GM12878 (cell line): ENCODE data around the gene LRRC14B. TPM values are rescaled to one million over a fixed set of nuclear protein-coding genes. Genes with fewer than 3 reads are reported as not detected.

Experiments used
- ATAC-seq: fragments of 200-7000 bp; cut with Tn5 transposase; 3 replicates; pipeline ENCODE4 v1.9.1; 2020; ENCODE audit warnings: mild to moderate bottlenecking, moderate library complexity
- BruUV-seq: library from RNA; stranded (reverse); fragments of 400-500 nt; replicated peaks from 2 replicates; lab custom pipeline; 2021; lab: Mats Ljungman, UMichigan
- CTCF ChIA-PET: fragments of 300-600 bp; sonication (Branson Sonifier 250); formaldehyde crosslinking; extraction: SDS; loops from one replicate; lab custom pipeline; 2021; ENCODE audit warnings: inconsistent platforms; lab: Yijun Ruan, JAX
- POLR2A ChIA-PET: fragments of 350-600 bp; formaldehyde crosslinking; extraction: SDS; loops from one replicate; lab custom pipeline; 2021; ENCODE audit warnings: inconsistent platforms; lab: Charles Lee
- RAD21 ChIA-PET: fragments of 300-600 bp; sonication (Branson Sonifier 250); formaldehyde crosslinking; loops from one replicate; lab custom pipeline; 2023; ENCODE audit warnings: antibody characterized with exemption; ENCODE audit not compliant: unreplicated experiment; lab: Charles Lee
- SMC1A ChIA-PET: fragments of 300-600 bp; sonication (Branson Sonifier 250); formaldehyde crosslinking; loops from one replicate; lab custom pipeline; 2023; ENCODE audit not compliant: unreplicated experiment, uncharacterized antibody; lab: Charles Lee
- DNase-seq: peaks from one replicate; pipeline ENCODE4 v3.0.0-alpha.2; 2011; ENCODE audit warnings: low read depth, low spot score
- FAIRE-seq: peaks from 3 replicates; lab custom pipeline; 2011; peaks lifted over from hg19 to GRCh38; lab: Jason Lieb, UNC
- H2AFZ ChIP-seq: 2 replicates; pipeline ENCODE4 v1.6.0; 2011; ENCODE audit warnings: low read depth, low read length, control low read depth; ENCODE audit not compliant: control insufficient read depth
- H3K27ac ChIP-seq: 2 replicates; pipeline ENCODE4 v1.5.1; 2011; ENCODE audit warnings: control low read depth; ENCODE audit not compliant: control insufficient read depth, insufficient read depth
- H3K27me3 ChIP-seq, 2 experiments: replicated peaks in 1 of 2; 2 replicates each; pipeline versions ENCODE4 v1.6.0 to v1.6.1; 2011; ENCODE audit warnings: low read length in 1 of 2; ENCODE audit not compliant: control insufficient read depth in 2 of 2, insufficient read depth in 2 of 2
- H3K36me3 ChIP-seq, 2 experiments: 2 replicates each; pipeline ENCODE4 v1.5.1; 2011; ENCODE audit warnings: low read length in 1 of 2; ENCODE audit not compliant: control insufficient read depth in 2 of 2, insufficient read depth in 2 of 2
- H3K4me1 ChIP-seq: 2 replicates; pipeline ENCODE4 v1.6.1; 2011; ENCODE audit warnings: mild to moderate bottlenecking, low read length, moderate library complexity, mixed read lengths; ENCODE audit not compliant: control insufficient read depth, insufficient read depth
- H3K4me2 ChIP-seq: 2 replicates; pipeline ENCODE4 v1.6.0; 2011; ENCODE audit warnings: control low read depth; ENCODE audit not compliant: control insufficient read depth, insufficient read depth
- H3K4me3 ChIP-seq: fragments of 200-600 bp; sonication (generic); 2 replicates; pipeline ENCODE4 v1.5.1; 2016
- H3K79me2 ChIP-seq: 2 replicates; pipeline ENCODE4 v1.6.0; 2011; ENCODE audit warnings: low read length; ENCODE audit not compliant: control insufficient read depth, insufficient read depth
- H3K9ac ChIP-seq: 2 replicates; pipeline ENCODE4 v1.8.0; 2011; ENCODE audit warnings: low read length, control low read depth, mixed read lengths; ENCODE audit not compliant: control insufficient read depth, insufficient read depth
- H3K9me3 ChIP-seq: replicated peaks from 3 replicates; pipeline ENCODE4 v1.5.1; 2011; ENCODE audit warnings: mild to moderate bottlenecking, low read length; ENCODE audit not compliant: control insufficient read depth, insufficient read depth
- H4K20me1 ChIP-seq: 2 replicates; pipeline ENCODE4 v1.6.0; 2011; ENCODE audit not compliant: control insufficient read depth, insufficient read depth
- CHD4 ChIP-seq: fragments of 200-600 bp; sonication (generic); IDR thresholded peaks from 2 replicates; pipeline ENCODE4 v1.6.1; 2016; ENCODE audit warnings: mild to moderate bottlenecking
- CREB1 ChIP-seq: IDR thresholded peaks from 2 replicates; pipeline ENCODE4 v1.6.1; 2012; ENCODE audit warnings: low read depth, mild to moderate bottlenecking, inconsistent platforms
- ESRRA ChIP-seq: IDR thresholded peaks from 2 replicates; pipeline ENCODE4 v1.6.1; 2012; ENCODE audit warnings: mild to moderate bottlenecking, low read length, improper control_type of control experiment
- HCFC1 ChIP-seq: fragments of 150-350 bp; IDR thresholded peaks from 2 replicates; pipeline ENCODE4 v1.6.1; 2014; ENCODE audit warnings: low read length
- LARP7 ChIP-seq: fragments of 450-650 bp; IDR thresholded peaks from 2 replicates; pipeline ENCODE4 v1.6.1; 2017; ENCODE audit warnings: mild to moderate bottlenecking
- MXI1 ChIP-seq: fragments of 150-350 bp; IDR thresholded peaks from 2 replicates; pipeline ENCODE4 v1.6.1; 2011; ENCODE audit warnings: low read depth, mild to moderate bottlenecking, inconsistent platforms, low read length, improper control_type of control experiment
- NR2C1 ChIP-seq: fragments of 450-650 bp; IDR thresholded peaks from 2 replicates; pipeline ENCODE4 v1.6.1; 2017; ENCODE audit warnings: antibody characterized with exemption, mild to moderate bottlenecking, moderate library complexity
- RAD51 ChIP-seq: fragments of 450-650 bp; IDR thresholded peaks from 2 replicates; pipeline ENCODE4 v1.6.1; 2016; ENCODE audit warnings: moderate library complexity, mild to moderate bottlenecking, inconsistent platforms
- RBBP5 ChIP-seq: fragments of 200-600 bp; sonication (generic); conservative IDR thresholded peaks from 2 replicates; pipeline ENCODE4 v1.6.1; 2016
- SREBF1 ChIP-seq: IDR thresholded peaks from 2 replicates; pipeline ENCODE4 v1.6.1; 2012; ENCODE audit warnings: mild to moderate bottlenecking, low read length
- SREBF2 ChIP-seq: IDR thresholded peaks from 2 replicates; pipeline ENCODE4 v1.6.1; 2012; ENCODE audit warnings: mild to moderate bottlenecking, low read length
- STAT3 ChIP-seq: IDR thresholded peaks from 2 replicates; pipeline ENCODE4 v1.6.1; 2011; ENCODE audit warnings: low read depth, low read length, improper control_type of control experiment
- TCF12 ChIP-seq: IDR thresholded peaks from 2 replicates; pipeline ENCODE4 v1.6.1; 2011; ENCODE audit warnings: low read depth, mild to moderate bottlenecking, low read length
- ZZZ3 ChIP-seq: IDR thresholded peaks from 2 replicates; pipeline ENCODE4 v1.6.1; 2011; ENCODE audit warnings: low read depth; ENCODE audit not compliant: control insufficient read depth, insufficient read length
- WGBS: methylation state at CpG from one replicate; pipeline ENCODE4 v1.1.6; 2016; ENCODE audit warnings: low lambda C conversion rate; ENCODE audit not compliant: insufficient replicate concordance, insufficient coverage; ENCODE audit errors: missing lambda C conversion rate; 5-methylcytosine and 5-hydroxymethylcytosine counted together
- in situ Hi-C: fragments of 300-500 bp; cut with MboI; formaldehyde crosslinking; loops from 9 replicates; pipeline ENCODE4 v1.14.3; 2018; ENCODE audit warnings: mixed read lengths
- intact Hi-C: fragments of 100-400 bp; cut with micrococcal nuclease; formaldehyde crosslinking; loops from one replicate; pipeline ENCODE4 v1.14.2; 2022; ENCODE audit not compliant: unreplicated experiment
- polyA plus RNA-seq, 11 experiments: library from polyadenylated mRNA; depleted of rRNA in 4 of 11; unstranded in 6 of 11; stranded (reverse) in 5 of 11; fragments of >200 nt; fragmentation: Nextera tagmentation in 4 of 11; fragmentation: Illumina TruSeq in 1 of 11; extraction: Ambion mirVana in 4 of 11; extraction: Trizol in 1 of 11; gene quantifications; 1 replicate in 1 of 11; 2 replicates in 10 of 11; pipeline versions ENCODE4 v1.2.1 to v1.2.3, GENCODE V29; 2011 to 2016; ENCODE audit warnings: inconsistent platforms in 2 of 11, missing spikeins in 2 of 11, low read depth in 1 of 11
- total RNA-seq, 4 experiments: library from RNA; depleted of rRNA in 3 of 4; stranded (reverse); fragments of >200 nt in 3 of 4; fragmentation: Illumina TruSeq in 1 of 4; extraction: Trizol in 1 of 4; gene quantifications; 2 replicates each; pipeline versions ENCODE4 v1.2.1 to v1.2.3, GENCODE V29; 2013 to 2021
- TF ChIP-seq, protein P1 (sequence below): fragments of 450-650 bp; conservative IDR thresholded peaks from 2 replicates; pipeline ENCODE4 v1.6.1; 2017; ENCODE audit warnings: mild to moderate bottlenecking, moderate library complexity

Gene LRRC14B
- total and polyA plus RNA-seq, 10 of the 15 experiments (the other 5 are each of a cell fraction or from before 2014, with no cell fraction given): 0.06 to 0.31 (median 0.13) TPM; not detected in 5

DNA sequence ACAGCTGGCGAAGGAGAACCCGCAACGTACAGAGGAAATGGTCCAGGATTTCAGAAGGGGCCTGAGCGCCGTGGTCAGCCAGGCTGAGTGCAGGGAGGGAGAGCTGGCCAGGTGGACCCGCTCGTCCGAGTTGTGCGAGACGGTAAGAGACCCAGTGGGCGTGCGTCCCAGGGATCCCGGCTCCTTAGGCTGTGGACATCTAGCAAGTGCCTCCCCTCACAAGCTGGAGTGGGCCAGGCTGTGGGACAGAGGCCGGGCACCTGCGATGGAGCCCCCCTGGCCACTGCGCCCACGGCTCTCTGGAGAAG is 29.5 kb upstream of the LRRC14B start:
- intact Hi-C loops (no loop called here), in situ Hi-C loops (no loop called here)
- DNase-seq (no peak), ATAC-seq (no peak), FAIRE-seq (no peak)
- CTCF ChIA-PET: no interaction called here
- Histone ChIP-seq H3K9ac (no peak overlapping the region), H3K79me2 (no peaks in the 10 kb centered on the region), H3K4me1 (no peaks in the 10 kb centered on the region), H3K9me3 (no peaks in the 10 kb centered on the region; the same call in 2 of the 3 replicates), H3K27ac (no peak overlapping the region), H3K36me3 (no peaks in the 10 kb centered on the region), H2AFZ (no peak overlapping the region), H3K4me3 (no peak overlapping the region), H3K4me2 (no peak overlapping the region), H3K27me3 (no peaks in the 10 kb centered on the region), H4K20me1 (no peaks in the 10 kb centered on the region)
- SMC1A ChIA-PET: no interaction called here
- TF ChIP-seq RBBP5: no peak
- TF ChIP-seq TCF12: no peak
- TF ChIP-seq HCFC1: no peak
- no peak for TF ChIP-seq STAT3
- TF ChIP-seq LARP7: no peak
- TF ChIP-seq CREB1: no peak
- TF ChIP-seq, protein P1, sequence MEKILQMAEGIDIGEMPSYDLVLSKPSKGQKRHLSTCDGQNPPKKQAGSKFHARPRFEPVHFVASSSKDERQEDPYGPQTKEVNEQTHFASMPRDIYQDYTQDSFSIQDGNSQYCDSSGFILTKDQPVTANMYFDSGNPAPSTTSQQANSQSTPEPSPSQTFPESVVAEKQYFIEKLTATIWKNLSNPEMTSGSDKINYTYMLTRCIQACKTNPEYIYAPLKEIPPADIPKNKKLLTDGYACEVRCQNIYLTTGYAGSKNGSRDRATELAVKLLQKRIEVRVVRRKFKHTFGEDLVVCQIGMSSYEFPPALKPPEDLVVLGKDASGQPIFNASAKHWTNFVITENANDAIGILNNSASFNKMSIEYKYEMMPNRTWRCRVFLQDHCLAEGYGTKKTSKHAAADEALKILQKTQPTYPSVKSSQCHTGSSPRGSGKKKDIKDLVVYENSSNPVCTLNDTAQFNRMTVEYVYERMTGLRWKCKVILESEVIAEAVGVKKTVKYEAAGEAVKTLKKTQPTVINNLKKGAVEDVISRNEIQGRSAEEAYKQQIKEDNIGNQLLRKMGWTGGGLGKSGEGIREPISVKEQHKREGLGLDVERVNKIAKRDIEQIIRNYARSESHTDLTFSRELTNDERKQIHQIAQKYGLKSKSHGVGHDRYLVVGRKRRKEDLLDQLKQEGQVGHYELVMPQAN: no peak
- no peak for TF ChIP-seq CHD4
- TF ChIP-seq ZZZ3: no peak
- no peak for TF ChIP-seq NR2C1
- TF ChIP-seq RAD51: no peak
- no peak for TF ChIP-seq MXI1
- TF ChIP-seq ESRRA: no peak
- TF ChIP-seq SREBF2: no peak
- no peak for TF ChIP-seq SREBF1
- BruUV-seq: no TSS peak
- POLR2A ChIA-PET: no interaction called here
- RAD21 ChIA-PET: no interaction called here
- 77% methylated on average over 17 of the region's 17 CpGs for WGBS
